ENCODE measurements around the gene PLEKHG4B.
"Not testable (repeated sequence)": the region's sequence is repeated elsewhere in the genome, so short reads cannot be mapped to it uniquely, and the experiment has no call there.

GRCh38 chr5:73181-73447 is 18.9 kb upstream of the PLEKHG4B start:
- not testable (repeated sequence) for TF ChIP-seq EP300 (IDR thresholded peaks at IDR 0.05; ENCODE audit: borderline replicate concordance in 1 of 2, low read depth in 2 of 2, low read length in 2 of 2); EGR1 (IDR thresholded peaks at IDR 0.05; ENCODE audit: borderline replicate concordance, low read depth, low read length); POLR2A (IDR thresholded peaks at IDR 0.05; ENCODE audit: control extremely low read depth in 1 of 2, low read depth in 2 of 2, low read length in 2 of 2); TBP (IDR thresholded peaks at IDR 0.05; ENCODE audit: low read depth, low read length); POLR2AphosphoS5 (IDR thresholded peaks at IDR 0.05; ENCODE audit: low read depth, low read length); CEBPB (IDR thresholded peaks at IDR 0.05; ENCODE audit: low read depth, low read length); JUND (IDR thresholded peaks at IDR 0.05; ENCODE audit: low read length); CHD2 (IDR thresholded peaks at IDR 0.05; ENCODE audit: low read length); GABPA (IDR thresholded peaks at IDR 0.05; ENCODE audit: borderline replicate concordance, insufficient read depth, low read length); SIN3A (conservative IDR thresholded peaks at IDR 0.05 in 1 of 2, IDR thresholded peaks at IDR 0.05 in 1 of 2; ENCODE audit: low read depth in 1 of 2, low read length in 2 of 2); YY1 (IDR thresholded peaks at IDR 0.05; ENCODE audit: low read depth, low read length)
- TF ChIP-seq, protein P1, sequence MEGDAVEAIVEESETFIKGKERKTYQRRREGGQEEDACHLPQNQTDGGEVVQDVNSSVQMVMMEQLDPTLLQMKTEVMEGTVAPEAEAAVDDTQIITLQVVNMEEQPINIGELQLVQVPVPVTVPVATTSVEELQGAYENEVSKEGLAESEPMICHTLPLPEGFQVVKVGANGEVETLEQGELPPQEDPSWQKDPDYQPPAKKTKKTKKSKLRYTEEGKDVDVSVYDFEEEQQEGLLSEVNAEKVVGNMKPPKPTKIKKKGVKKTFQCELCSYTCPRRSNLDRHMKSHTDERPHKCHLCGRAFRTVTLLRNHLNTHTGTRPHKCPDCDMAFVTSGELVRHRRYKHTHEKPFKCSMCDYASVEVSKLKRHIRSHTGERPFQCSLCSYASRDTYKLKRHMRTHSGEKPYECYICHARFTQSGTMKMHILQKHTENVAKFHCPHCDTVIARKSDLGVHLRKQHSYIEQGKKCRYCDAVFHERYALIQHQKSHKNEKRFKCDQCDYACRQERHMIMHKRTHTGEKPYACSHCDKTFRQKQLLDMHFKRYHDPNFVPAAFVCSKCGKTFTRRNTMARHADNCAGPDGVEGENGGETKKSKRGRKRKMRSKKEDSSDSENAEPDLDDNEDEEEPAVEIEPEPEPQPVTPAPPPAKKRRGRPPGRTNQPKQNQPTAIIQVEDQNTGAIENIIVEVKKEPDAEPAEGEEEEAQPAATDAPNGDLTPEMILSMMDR (IDR thresholded peaks at IDR 0.05; ENCODE audit: control extremely low read depth in 1 of 3, insufficient read depth in 1 of 3, low read depth in 1 of 3, low read length in 3 of 3), result not testable (repeated sequence)
- TF ChIP-seq, protein P2, sequence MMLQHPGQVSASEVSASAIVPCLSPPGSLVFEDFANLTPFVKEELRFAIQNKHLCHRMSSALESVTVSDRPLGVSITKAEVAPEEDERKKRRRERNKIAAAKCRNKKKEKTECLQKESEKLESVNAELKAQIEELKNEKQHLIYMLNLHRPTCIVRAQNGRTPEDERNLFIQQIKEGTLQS (IDR thresholded peaks at IDR 0.05; ENCODE audit: insufficient read depth, low read depth, low read length), result not testable (repeated sequence)
